Measurements from ENCODE around the gene CA9.

DNA sequence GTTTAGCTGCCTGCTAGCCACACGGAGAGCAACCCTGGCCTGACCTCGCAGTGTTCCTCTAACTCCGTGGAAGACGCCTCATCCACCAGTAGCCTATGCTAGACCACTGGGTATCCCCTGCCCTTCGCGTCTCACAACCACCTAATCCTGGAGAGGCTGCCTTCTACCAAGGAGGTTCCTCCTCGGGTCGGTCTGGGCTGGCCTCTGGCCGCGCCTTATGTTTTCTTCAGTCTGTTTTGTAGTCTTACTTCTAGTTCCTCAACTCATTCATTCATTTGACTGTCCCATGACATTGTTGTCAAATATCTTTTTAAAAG lies 17.6 kb downstream of the CA9 start:
- TF ChIP-seq GATA2 (IDR thresholded peaks at IDR 0.05; ENCODE audit: low read depth, low read length) = no peak
- TF ChIP-seq GATA3 (IDR thresholded peaks at IDR 0.05; ENCODE audit: low read depth, low read length) = no peak
